HepG2 (cell line): ENCODE measurements around the gene PPP2R2C. TPM values are rescaled to one million over a fixed set of nuclear protein-coding genes. Genes with fewer than 3 reads are reported as not detected.

Experiments
- ATAC-seq: fragments of 200-7000 bp; cut with Tn5 transposase; 3 replicates; pipeline ENCODE4 v1.9.1; 2020; ENCODE audit warnings: mild to moderate bottlenecking, moderate library complexity
- BruUV-seq: library from RNA; stranded (reverse); fragments of 400-500 nt; replicated peaks from 2 replicates; lab custom pipeline; 2021; lab: Mats Ljungman, UMichigan
- CTCF ChIA-PET: fragments of 300-600 bp; formaldehyde crosslinking; extraction: SDS; loops from one replicate; lab custom pipeline; 2021; ENCODE audit warnings: low total read pairs, inconsistent platforms, low intra/inter-chr PET ratio; lab: Yijun Ruan, JAX
- POLR2A ChIA-PET: fragments of 350-600 bp; sonication (Branson Sonifier 250); formaldehyde crosslinking; loops from one replicate; lab custom pipeline; 2020; ENCODE audit warnings: antibody characterized with exemption, inconsistent platforms; lab: Yijun Ruan, JAX
- DNase-seq: peaks from one replicate; pipeline ENCODE4 v3.0.0-alpha.2; 2015; ENCODE audit warnings: low spot score
- FAIRE-seq: peaks from 3 replicates; lab custom pipeline; 2011; peaks lifted over from hg19 to GRCh38; lab: Jason Lieb, UNC
- H2AFZ ChIP-seq: one replicate; pipeline ENCODE4 v1.6.1; 2011; ENCODE audit warnings: low read length, inconsistent platforms
- H3K27ac ChIP-seq: fragments of 300-600 bp; 3 replicates; pipeline ENCODE4 v1.8.0; 2011; ENCODE audit warnings: mixed run types, mild to moderate bottlenecking, mixed read lengths, low read length, inconsistent platforms; ENCODE audit not compliant: insufficient read depth; ENCODE audit errors: extremely low read length
- H3K27me3 ChIP-seq, 2 experiments: fragments of 200-600 bp in 1 of 2; 2 replicates in 1 of 2; 3 replicates in 1 of 2; pipeline versions ENCODE4 v1.6.0 to v1.8.0; 2011; ENCODE audit warnings: low read length in 2 of 2, mild to moderate bottlenecking in 2 of 2, moderate library complexity in 2 of 2, inconsistent platforms in 1 of 2; ENCODE audit not compliant: insufficient read depth in 2 of 2, control insufficient read depth in 1 of 2
- H3K36me3 ChIP-seq, 2 experiments: fragments of 200-600 bp in 1 of 2; replicated peaks in 1 of 2; 2 replicates in 1 of 2; 3 replicates in 1 of 2; pipeline versions ENCODE4 v1.5.1 to v1.8.0; 2011; ENCODE audit warnings: low read length in 2 of 2, inconsistent platforms in 1 of 2; ENCODE audit not compliant: insufficient read depth in 2 of 2, control insufficient read depth in 1 of 2
- H3K4me1 ChIP-seq: 2 replicates; pipeline ENCODE4 v1.5.1; 2012; ENCODE audit warnings: low read length, inconsistent platforms; ENCODE audit not compliant: insufficient read depth
- H3K4me2 ChIP-seq: 2 replicates; pipeline ENCODE4 v1.6.0; 2011; ENCODE audit warnings: low read depth, low read length, inconsistent platforms
- H3K4me3 ChIP-seq, 3 experiments: fragments of 200-600 bp in 1 of 3; sonication (generic), shearing (Covaris generic) in 1 of 3; replicated peaks in 1 of 3; 2 replicates each; pipeline ENCODE4 v1.5.1; 2011 to 2016; ENCODE audit warnings: low read length in 3 of 3, inconsistent platforms in 2 of 3, low read depth in 2 of 3, mild to moderate bottlenecking in 2 of 3, control low read depth in 1 of 3, mixed read lengths in 1 of 3; ENCODE audit not compliant: insufficient read depth in 1 of 3
- H3K79me2 ChIP-seq: one replicate; pipeline ENCODE4 v1.6.1; 2011; ENCODE audit warnings: low read length, inconsistent platforms; ENCODE audit not compliant: insufficient read depth
- H3K9ac ChIP-seq: 2 replicates; pipeline ENCODE4 v1.6.0; 2011; ENCODE audit warnings: mild to moderate bottlenecking, low read depth, low read length, inconsistent platforms; ENCODE audit not compliant: insufficient read depth
- H3K9me3 ChIP-seq: 2 replicates; pipeline ENCODE4 v1.5.1; 2012; ENCODE audit warnings: mild to moderate bottlenecking, low read length
- H4K20me1 ChIP-seq: 2 replicates; pipeline ENCODE4 v1.6.0; 2011; ENCODE audit warnings: inconsistent platforms, mild to moderate bottlenecking, low read length, moderate library complexity; ENCODE audit not compliant: insufficient read depth
- ARHGAP35 ChIP-seq: sonication (generic); formaldehyde crosslinking; IDR thresholded peaks from 2 replicates; pipeline ENCODE4 v1.9.0; 2022; ENCODE audit warnings: mild to moderate bottlenecking, inconsistent platforms, moderate library complexity, missing genetic modification reagents, borderline replicate concordance
- BRD4 ChIP-seq: sonication (generic); formaldehyde crosslinking; IDR thresholded peaks from 2 replicates; pipeline ENCODE4 v1.4.0; 2020; ENCODE audit warnings: missing genetic modification reagents
- MATR3 ChIP-seq: sonication (generic); formaldehyde crosslinking; IDR thresholded peaks from 2 replicates; pipeline ENCODE4 v1.4.0; 2020; ENCODE audit warnings: missing genetic modification reagents
- MYC ChIP-seq: sonication (generic); formaldehyde crosslinking; IDR thresholded peaks from 2 replicates; pipeline ENCODE4 v1.9.0; 2021; ENCODE audit warnings: missing genetic modification reagents, borderline replicate concordance
- TBX2 ChIP-seq: sonication (generic); formaldehyde crosslinking; IDR thresholded peaks from 2 replicates; pipeline ENCODE4 v1.5.0; 2020; ENCODE audit warnings: missing genetic modification reagents, mild to moderate bottlenecking, borderline replicate concordance
- ZNF367 ChIP-seq: sonication (generic); formaldehyde crosslinking; IDR thresholded peaks from 2 replicates; pipeline ENCODE4 v1.4.0; 2020; ENCODE audit warnings: missing genetic modification reagents, borderline replicate concordance
- ZNF430 ChIP-seq: sonication (generic); formaldehyde crosslinking; IDR thresholded peaks from 2 replicates; pipeline ENCODE4 v1.9.0; 2021; ENCODE audit warnings: mild to moderate bottlenecking, missing genetic modification reagents
- ZNF775 ChIP-seq: sonication (generic); formaldehyde crosslinking; IDR thresholded peaks from 2 replicates; pipeline ENCODE4 v1.4.0; 2020; ENCODE audit warnings: missing genetic modification reagents, mild to moderate bottlenecking, moderate library complexity, borderline replicate concordance
- ZNF878 ChIP-seq: sonication (generic); formaldehyde crosslinking; IDR thresholded peaks from 2 replicates; pipeline ENCODE4 v1.8.1; 2023; ENCODE audit warnings: mild to moderate bottlenecking, missing genetic modification reagents, moderate library complexity
- WGBS: methylation state at CpG from one replicate; pipeline ENCODE4 v1.1.6; 2017; ENCODE audit warnings: low lambda C conversion rate; 5-methylcytosine and 5-hydroxymethylcytosine counted together
- in situ Hi-C: cut with HindIII; loops from 2 replicates; pipeline ENCODE4 v1.10.0; 2017; ENCODE audit warnings: low pct_unique_long_range_greater_than_20kb; ENCODE audit not compliant: extremely low pct_ligation_motif_present
- intact Hi-C: fragments of 100-400 bp; cut with micrococcal nuclease; formaldehyde crosslinking; loops from one replicate; pipeline ENCODE4 v1.10.0; 2022; ENCODE audit not compliant: unreplicated experiment
- polyA plus RNA-seq, 8 experiments: library from polyadenylated mRNA; depleted of rRNA in 3 of 8; stranded (reverse) in 7 of 8; unstranded in 1 of 8; fragments of >200 nt; fragmentation: Illumina TruSeq in 4 of 8; extraction: Trizol in 4 of 8; gene quantifications; 2 replicates each; pipeline versions ENCODE4 v1.2.1 to v1.2.3, GENCODE V29; 2011 to 2016; ENCODE audit warnings: low read depth in 4 of 8, missing spikeins in 1 of 8, mixed read lengths in 1 of 8; ENCODE audit not compliant: insufficient read depth in 1 of 8
- total RNA-seq, 5 experiments: library from RNA; depleted of rRNA; stranded (reverse); fragments of >200 nt; fragmentation: Illumina TruSeq; extraction: Trizol; gene quantifications; 2 replicates each; pipeline ENCODE4 v1.2.3, GENCODE V29; 2016; ENCODE audit warnings: low read depth in 1 of 5
- TF ChIP-seq, protein P1 (sequence below): sonication (generic); formaldehyde crosslinking; IDR thresholded peaks from 2 replicates; pipeline ENCODE4 v1.5.0; 2020; ENCODE audit warnings: mild to moderate bottlenecking, low read depth, missing genetic modification reagents, borderline replicate concordance

Gene PPP2R2C
- total and polyA plus RNA-seq, 2 of the 13 experiments (the other 11 are each of a cell fraction or from before 2014, with no cell fraction given) = 0.60 to 8.6 TPM

DNA sequence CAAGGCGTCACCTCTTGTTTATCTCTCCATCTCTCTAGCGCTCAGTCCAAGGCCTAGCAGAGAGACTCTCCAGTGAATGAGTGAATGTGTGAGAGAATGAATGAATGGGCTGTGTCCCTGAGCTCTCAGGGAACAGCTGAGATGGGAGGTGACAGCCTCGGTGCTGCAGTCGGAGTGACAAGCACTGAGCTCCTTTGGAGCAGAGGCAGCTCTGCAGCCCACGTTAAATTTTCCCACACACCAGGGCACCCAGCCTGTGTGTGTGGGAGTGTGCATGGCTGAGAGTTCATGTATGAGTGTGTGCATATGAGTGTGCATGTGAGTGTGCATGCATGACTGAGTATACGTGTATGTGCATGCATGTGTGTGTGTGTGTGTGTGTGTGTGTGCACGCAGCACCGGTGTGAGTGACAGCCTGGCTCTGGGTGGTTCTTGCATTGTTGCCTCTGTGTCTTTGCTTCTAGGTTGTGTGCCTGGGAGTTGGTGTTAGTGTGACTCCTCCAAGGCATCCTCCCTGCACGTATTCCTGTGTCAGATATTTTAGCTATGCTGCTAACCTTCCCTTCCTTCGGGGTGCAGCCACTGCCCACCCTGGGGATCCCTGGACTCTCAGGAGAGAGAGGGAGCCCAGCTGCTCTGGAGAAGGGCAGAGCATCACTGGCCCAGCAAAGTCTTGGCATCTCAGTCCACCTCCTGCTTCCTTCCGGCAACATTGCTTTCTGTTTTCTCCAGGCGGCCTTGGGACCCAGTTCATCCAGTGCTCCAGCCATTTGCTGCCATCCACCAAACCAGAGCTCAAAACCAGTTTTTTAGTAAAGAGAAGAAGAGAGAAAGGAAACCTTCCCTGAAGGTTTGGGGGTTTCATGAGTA lies 98.6 kb downstream of the PPP2R2C start:
- H4K20me1 ChIP-seq = no peaks in the 10 kb centered on the region
- intact Hi-C loops = no loop called here
- no peaks in the 10 kb centered on the region for H3K4me1 ChIP-seq
- no peak overlapping the region for H2AFZ ChIP-seq
- FAIRE-seq (no peak), ATAC-seq (no peak), DNase-seq (no peak)
- H3K27ac ChIP-seq = no peak overlapping the region
- in situ Hi-C loops = no loop called here
- no peaks in the 10 kb centered on the region for H3K79me2 ChIP-seq
- H3K36me3 ChIP-seq = no peaks in the 10 kb centered on the region
- no peak overlapping the region for H3K4me2 ChIP-seq
- no peaks in the 10 kb centered on the region for H3K9me3 ChIP-seq
- no peak for TF ChIP-seq BRD4 (CRISPR knock-in tag)
- TF ChIP-seq TBX2 (CRISPR knock-in tag) = no peak
- TF ChIP-seq ZNF775 = no peak
- TF ChIP-seq, protein P1, sequence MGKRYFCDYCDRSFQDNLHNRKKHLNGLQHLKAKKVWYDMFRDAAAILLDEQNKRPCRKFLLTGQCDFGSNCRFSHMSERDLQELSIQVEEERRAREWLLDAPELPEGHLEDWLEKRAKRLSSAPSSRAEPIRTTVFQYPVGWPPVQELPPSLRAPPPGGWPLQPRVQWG (CRISPR knock-in tag) = no peak
- TF ChIP-seq MATR3 = no peak
- TF ChIP-seq ZNF878 (CRISPR knock-in tag) = no peak
- TF ChIP-seq MYC (CRISPR knock-in tag) = no peak
- no peak for TF ChIP-seq ZNF367 (CRISPR knock-in tag)
- TF ChIP-seq ZNF430 = no peak
- TF ChIP-seq ARHGAP35 (CRISPR knock-in tag) = no peak
- H3K9ac ChIP-seq = no peak overlapping the region
- WGBS = 11% methylated on average over 6 of the region's 12 CpGs
- no TSS peak for BruUV-seq
- peaks cover 11 to 77% of the 10 kb centered on the region in 2 experiments for H3K27me3 ChIP-seq
- ChIA-PET CTCF (no interaction called here), POLR2A (no interaction called here)
- H3K4me3 ChIP-seq = no peak overlapping the region
